ENCODE data around the gene RGS11.

Gene RGS11

DNA sequence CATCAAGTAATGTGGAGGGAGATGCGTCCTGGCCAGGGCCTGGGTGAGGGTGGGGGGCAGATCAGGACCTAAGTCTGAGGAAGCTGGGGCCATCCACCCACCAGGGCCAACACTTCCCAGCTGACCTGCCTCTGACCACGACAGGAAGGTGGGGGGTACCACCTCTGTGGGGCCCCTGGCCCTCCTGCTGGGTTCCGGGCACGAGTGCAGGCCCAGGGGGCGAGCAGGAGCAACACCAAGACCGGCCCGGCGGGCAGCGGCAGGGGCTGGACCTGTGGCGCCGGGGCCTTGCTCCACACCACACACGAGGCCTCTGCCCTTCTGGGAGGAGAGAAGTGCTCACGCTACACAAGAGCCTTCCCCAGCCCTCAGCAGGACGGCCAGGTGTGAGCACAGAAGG is 20.5 kb upstream of the RGS11 start:
- no peak for DNase-seq

DNA sequence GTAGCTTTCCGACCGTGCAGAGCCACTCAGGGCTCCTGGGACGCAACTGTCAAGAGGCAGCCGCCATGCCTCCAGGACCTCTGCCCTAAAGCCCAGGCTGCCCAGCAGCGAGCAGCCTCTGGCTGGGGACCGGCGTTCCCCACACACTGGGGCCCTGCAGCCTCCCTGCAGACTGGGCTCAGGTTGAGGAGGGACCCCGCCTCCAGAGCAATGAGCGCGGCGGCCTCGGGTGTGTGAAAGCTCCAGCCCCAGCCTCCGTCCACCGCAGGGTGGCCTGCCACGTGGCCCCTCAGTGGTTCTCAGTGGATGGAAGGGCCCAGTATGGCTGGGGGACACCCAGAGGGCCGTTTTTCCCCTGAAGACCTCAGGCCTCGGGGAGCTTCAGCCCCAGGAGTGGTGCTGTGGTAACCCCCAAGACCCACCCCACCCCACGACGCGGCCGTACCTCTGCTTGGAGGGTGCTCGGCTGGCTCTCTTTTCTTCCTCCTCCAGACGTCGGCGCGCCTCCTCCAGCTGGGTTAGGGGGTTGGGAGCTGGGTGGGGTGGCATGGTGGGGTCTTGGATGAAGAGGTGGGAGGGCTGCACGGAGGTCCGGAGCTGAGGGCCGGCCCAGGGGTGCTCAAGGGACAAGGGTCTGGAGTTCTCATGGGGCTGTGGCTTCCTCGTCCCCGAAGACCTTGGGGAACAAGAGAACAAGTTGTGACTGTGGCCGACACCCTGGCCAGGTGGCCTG is 17.5 kb upstream of the RGS11 start:
- DNase-seq: no peak

DNA sequence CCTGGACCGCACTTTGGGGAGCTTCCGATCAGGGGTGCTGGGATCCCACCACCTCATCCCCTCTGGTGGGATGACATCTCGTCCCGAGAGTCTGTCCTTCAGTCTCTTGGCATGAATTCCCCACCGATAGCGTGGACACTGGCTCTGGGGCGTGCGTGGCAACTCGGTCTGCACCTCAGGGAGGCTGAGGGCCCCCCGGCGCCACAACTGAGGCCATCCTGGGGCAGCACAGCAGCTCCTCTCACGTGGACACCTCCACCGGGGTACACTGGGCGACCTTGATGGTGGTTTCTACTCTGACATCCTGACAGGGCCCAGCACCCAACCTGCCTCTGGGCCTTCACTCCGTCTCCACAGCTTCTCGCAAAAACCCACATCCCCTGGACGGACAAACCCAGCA is 15.8 kb upstream of the RGS11 start:
- no peak for DNase-seq

DNA sequence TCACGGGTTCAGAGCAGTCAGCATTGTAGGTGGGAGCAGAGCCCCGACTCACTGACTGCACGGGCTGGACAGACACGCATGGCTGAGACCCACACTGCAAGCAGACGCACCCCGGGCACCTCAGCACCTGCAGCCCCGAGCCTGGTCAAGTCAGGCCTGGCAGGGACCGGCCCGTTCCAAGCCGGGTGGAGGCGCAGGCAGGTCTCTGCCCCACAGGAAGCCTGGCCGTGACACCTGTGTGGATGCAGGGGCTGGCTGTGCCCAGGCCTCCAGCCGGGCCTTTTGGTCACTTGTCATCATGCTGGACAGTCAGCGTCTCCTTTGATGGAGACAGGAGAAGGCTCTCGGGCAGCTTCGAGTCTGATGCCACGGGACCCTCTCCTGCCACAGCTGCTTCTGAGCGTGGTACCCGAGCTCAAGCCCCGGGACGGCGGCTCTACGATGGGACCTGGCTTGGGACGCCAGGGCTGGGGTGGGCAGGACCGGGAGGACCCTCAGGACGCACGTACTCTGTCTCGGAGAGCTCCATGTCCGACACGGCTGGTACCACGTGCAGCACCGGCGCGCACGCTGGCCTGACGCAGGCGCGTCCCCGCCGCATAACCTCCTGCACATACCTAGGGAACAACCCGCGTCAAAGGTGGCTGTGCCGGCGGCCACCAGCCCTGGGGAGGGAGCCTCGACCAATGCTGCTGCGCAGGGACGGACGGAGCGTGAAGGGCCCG is 15.1 kb upstream of the RGS11 start:
- no peak for DNase-seq

DNA sequence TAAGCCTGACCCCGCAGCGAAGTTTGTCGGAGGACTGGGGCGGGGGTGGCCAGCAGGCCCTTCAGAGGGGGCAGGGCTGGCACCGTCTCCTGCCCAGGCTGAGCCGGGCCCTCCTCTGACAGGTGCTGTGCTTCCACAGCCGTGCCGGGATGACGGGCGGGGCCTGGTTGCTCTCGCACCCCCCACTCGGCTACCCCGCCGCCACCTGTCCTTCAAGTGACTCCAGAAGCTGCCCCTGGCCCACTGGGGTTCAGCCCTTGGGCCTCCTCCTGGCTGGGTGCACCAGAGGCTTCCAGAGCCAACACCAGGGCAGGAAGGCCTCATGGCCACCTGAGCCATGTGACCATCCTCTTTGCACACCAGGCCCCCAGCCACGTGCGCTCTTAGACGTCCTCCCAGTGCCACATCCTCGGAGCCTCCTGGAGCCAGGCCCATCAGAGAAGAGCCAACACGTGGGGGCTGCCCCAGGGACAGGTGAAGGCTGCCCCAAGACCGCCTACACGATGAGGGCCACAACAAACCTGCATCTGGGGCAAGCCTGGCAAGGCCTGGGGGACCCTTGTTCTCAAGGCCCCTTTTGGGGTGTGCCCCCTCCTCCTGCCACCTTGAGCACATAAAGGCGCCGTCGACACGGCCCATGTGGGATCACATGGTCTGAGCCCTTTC is 14.4 kb upstream of the RGS11 start:
- DNase-seq: no peak

DNA sequence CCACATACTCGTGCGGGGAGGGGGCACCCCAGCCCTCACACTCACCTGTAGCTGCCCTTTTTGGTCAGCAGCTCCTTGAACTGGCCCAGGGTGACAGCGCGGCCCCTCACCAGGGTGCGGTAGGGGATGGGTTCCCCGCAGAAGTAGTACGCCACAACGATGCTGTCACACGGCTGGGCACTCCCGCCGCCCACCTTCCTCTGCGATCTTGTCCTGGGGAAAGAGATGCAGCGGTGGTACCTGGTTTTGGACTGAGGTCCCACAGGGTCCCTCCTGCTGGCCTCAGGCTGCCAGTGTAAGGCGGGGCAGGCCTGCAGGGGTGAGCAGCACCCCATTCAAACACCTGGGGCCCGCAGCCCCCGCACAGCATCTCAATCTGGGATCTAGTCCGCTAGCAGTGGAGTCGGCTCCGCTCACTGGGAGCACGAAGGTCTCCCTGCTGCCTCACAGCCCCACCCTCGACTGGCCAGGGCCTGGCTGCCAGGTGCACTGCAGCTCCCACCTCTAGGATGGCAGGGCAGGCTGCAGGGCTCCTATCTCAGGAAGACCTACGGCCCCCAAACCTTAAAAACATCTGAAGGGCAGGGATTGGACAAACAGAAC is 13.8 kb upstream of the RGS11 start:
- DNase-seq: no peak

DNA sequence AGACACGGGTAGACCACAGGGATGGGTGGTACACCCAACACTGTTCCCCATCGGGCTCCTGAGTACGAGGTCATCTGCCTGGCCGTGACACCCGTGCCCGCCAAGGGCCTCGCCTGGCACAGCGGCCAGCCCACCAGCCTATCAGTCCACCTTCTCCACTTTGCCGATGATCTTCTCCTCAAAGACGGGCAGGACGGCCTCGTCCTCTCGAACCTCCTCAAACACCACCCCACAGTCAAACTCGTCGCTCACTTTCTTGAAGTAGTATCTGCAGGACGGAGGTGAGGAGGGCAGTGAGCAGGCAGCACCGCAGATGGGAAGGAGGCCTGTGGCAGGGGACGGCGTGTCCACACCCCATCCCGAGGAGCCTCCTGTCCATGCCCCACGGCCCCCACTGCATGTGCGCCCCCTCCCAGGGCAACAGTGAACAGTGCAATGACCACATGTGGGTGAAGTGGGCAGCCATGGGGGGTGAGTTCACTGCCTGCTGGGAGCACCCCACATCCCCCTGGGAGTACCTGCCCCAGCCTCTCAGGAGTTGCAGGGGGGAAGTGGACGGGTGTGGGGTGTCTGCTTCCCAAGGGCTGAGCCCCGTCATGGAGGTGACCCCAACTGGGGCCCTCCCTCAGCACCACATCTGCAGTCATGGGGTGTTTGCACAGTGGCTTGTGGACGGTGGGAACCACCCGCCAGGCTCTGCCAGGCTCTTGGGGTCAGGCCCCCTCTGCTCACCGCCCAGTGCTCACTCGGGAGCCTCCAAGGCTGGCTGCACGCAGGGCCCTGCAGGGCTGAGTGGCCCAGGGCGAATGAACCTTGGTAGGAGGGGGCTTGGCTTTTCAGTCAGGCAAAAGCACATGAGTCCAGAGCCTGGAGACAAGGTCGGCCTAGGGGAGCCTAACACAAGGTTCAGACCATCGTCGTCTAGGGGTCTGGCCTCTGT is 12.5 kb upstream of the RGS11 start:
- DNase-seq: no peak

DNA sequence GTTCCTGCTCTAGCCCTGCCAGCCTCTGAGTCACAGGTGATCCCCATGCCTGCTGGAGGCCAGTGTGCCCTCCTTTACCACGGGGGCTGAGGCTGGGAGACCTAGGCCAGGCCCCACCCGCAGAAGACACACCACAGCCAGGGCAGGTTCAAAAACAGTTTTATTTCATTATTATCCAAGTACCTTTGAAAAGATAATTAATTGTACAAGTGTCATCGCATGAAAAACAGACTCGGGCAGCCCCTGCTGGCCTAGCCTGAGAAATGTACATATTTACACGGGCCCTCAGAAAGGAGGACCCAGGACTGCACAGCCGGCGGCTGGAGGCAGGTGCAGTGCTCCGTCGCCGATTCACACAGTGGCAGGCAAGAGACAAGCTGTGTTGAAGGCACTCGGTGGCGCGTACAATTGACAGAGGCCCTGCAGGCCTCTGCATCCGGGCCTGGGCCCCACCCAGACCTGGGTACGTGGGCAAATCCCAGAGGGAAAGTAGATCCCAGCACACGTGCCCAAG is 11.6 kb upstream of the RGS11 start:
- DNase-seq: peak; percentile 70

DNA sequence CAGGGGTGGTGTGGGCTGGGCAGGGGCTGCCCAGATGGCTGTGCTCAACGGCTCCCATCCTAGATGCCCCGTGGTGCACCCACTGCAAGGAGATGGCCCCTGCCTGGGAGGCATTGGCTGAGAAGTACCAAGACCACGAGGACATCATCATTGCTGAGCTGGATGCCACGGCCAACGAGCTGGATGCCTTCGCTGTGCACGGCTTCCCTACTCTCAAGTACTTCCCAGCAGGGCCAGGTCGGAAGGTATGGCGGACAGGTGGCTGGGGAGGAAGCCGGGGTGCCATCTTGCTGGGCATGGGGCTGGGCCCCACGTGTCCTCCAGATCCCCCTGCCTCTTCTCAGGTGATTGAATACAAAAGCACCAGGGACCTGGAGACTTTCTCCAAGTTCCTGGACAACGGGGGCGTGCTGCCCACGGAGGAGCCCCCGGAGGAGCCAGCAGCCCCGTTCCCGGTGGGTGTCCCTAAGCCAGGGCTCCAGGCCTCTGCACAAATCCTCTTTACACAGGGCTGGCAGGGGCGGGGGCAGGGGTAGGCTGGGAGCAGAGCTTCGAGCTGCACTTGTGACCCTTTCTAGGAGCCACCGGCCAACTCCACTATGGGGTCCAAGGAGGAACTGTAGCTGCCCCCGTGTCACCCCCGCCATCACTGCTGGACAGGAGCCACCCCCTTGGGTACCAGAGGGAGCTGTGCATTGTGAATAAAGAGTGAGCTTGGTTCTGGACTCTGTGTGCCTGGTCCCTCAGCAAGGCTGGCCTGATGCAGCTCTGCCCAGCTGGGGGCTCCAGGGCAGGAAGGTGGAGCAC is 10.9 kb upstream of the RGS11 start:
- DNase-seq: no peak

DNA sequence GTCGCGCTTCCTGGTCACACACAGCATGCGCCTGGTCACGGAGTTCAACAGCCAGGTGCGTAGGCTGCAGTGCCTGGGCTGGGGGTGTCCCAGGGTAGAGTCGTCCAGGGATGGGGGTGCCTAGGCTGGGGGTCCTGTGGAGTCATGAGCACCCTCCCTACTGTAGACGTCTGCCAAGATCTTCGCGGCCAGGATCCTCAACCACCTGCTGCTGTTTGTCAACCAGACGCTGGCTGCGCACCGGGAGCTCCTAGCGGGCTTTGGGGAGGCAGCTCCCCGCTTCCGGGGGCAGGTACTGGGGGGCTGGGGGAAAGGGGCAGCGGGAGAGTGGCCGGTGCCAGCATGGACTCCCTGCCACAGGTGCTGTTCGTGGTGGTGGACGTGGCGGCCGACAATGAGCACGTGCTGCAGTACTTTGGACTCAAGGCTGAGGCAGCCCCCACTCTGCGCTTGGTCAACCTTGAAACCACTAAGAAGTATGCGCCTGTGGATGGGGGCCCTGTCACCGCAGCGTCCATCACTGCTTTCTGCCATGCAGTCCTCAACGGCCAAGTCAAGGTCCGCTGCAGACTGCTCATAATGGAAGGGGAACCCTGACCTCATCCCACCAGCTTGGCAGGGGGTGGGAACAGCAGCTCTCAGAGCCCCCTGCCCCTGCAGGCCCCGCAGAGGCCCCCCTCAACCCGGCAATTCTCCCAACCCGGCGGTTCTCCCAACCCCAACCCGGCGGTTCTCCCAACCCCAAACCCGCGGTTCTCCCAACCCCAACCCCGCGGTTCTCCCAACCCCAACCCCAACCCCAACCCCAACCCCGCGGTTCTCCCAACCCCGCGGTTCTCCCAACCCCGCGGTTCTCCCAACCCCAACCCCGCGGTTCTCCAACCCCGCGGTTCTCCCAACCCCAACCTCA is 9.7 kb upstream of the RGS11 start:
- DNase-seq: no peak

DNA sequence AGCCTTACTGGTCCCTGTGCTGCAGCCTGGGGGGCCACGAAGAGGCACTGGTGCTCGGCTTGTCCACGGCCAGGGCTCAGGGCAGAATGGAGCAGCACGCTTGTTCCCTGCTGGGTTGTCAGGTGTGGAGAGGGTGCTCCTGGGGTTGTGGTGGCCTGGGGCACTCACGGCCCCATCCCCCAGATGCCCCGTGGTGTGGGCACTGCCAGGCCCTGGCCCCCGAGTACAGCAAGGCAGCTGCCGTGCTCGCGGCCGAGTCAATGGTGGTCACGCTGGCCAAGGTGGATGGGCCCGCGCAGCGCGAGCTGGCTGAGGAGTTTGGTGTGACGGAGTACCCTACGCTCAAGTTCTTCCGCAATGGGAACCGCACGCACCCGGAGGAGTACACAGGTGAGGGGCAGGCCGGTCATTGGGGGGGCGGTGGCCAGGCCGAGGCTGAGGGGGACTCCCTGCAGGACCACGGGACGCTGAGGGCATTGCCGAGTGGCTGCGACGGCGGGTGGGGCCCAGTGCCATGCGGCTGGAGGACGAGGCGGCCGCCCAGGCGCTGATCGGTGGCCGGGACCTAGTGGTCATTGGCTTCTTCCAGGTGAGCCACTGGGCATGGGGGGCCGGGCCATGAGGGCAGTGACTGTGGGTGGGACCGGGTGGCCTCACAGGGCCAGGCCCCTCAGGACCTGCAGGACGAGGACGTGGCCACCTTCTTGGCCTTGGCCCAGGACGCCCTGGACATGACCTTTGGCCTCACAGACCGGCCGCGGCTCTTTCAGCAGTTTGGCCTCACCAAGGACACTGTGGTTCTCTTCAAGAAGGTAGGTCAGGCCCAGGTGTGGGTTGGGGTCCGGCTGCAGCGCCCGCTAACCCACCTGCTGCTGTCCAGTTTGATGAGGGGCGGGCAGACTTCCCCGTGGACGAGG is 8.7 kb upstream of the RGS11 start:
- DNase-seq: no peak

DNA sequence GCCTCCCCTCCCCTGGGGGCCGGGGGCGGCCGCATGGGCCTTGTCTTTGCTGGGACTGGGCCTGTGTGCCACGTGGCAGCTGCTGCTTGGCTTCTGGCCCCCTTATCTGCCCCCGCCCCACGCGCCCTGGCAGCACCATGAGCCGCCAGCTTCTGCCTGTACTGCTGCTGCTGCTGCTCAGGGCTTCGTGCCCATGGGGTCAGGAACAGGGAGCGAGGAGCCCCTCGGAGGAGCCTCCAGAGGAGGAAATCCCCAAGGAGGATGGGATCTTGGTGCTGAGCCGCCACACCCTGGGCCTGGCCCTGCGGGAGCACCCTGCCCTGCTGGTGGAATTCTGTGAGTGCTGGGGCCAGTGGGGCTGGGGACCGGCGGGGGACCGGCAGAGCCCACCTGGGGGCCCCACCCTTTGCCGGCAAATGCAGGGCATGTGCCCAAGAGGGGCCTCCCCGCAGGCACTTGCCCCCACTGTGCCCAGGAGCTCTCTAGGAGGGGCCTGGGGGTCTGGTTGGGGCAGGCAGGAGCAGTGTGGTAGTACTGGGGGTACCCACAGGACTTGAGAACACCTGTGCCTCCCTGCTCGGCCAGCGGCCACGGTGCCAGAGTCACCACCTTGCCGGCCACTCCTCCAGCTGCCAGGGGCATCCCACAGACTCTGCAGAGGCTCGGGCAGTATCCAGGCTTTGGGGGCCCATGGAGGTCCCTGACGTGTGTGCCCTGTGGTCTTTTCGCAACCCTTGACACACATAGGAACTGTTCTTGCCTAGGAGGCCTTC is 7.5 kb upstream of the RGS11 start, which contains the start of gene PDIA2:
TSS of gene PDIA2 (plus strand) at position 132 of the 773 bp plus-strand sequence. CDS start at position 138, 6 bp downstream.
- DNase-seq: no peak

DNA sequence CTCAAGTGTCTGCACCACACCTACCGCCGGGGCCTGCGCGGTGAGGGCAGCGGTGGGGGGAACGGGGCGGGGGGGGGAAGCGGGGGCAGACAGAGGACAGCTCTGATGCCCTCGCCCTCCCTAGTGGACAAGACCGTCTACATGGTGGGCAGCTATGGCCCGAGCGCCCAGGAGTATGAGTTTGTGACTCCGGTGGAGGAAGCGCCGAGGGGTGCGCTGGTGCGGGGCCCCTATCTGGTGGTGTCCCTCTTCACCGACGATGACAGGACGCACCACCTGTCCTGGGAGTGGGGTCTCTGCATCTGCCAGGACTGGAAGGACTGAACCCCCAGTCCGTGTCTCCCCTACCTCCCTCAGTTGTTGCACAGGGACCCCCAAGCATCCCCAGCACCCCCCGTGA is 6.7 kb upstream of the RGS11 start:
- DNase-seq: no peak

DNA sequence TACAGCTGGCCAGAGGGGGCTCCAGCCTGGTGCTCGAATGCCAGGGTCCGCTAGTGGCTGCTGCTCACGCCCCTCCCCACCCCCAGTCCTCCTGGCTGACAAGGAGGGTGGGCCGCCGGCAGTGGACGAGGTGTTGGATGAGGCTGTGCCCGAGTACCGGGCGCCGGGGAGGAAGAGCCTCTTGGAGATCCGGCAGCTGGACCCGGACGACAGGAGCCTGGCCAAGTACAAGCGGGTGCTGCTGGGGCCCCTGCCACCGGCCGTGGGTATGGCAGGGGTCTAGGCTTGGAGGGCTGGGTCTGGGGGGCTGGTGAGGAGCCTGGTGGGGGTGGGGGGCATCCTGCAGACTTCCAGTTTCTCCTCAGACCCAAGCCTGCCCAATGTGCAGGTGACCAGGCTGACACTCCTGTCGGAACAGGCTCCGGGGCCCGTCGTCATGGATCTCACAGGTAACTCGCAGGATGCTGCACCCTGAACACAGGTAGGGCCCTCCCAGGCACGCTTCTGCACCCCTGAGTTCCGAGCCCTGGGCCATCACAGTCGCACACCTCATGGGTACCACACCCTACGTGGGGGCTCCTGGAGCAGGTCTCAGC is 6.0 kb upstream of the RGS11 start:
- DNase-seq: no peak

DNA sequence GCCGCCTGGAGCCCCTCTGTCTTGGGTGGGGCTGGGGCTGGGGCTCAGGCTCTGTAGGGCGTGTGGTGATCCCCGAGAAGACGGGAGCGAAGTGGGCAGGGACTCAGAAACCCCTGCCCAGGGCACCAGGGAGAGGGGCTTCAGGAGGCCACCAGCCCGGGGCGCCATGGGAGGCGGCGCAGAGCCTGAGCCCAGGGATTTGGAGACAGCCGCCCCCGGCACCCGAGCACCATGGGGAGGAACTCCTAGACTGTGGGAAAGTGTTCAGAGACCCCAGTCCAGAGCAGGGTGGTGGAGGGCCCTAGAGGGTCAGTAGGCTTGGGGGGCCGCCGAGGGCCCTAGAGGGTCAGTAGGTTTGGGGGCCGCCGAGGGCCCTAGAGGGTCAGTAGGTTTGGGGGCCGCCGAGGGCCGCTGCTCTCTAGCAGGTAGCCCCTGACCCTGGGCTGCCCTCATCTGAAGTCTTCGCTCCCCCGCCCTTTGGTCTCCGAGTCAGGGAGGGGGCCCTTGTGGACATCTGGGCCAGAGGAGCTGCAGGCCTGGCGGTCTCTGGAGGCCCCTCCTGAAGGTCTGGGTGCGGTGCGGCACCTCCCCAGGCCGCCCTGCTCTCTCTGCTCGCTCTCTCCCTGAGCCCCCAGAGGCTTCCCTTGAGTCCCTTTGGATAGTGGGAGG is 5.4 kb upstream of the RGS11 start:
- no peak for DNase-seq

DNA sequence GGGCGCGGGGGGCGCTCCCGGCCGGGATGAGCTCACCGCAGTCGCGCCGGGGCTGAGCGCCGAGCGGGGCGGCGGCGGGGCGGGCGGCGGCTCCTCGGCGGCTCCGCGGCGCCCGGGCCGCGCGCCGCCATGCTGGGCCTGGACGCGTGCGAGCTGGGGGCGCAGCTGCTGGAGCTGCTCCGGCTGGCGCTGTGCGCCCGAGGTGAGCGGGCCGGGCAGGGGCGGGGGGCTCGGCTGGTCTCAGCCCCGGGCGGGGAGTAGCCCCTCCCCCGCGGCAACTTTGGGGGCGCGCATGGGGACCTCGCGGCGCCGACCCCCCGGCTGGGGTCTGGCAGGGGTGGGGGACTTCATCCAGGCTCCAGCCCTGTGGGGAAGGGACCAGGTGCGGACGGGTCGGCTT is 4.8 kb upstream of the RGS11 start, which contains the start of gene ARHGDIG:
TSS of gene ARHGDIG (plus strand) at position 40 of the 400 bp plus-strand sequence. CDS start at position 130, 90 bp downstream.
- no peak for DNase-seq

DNA sequence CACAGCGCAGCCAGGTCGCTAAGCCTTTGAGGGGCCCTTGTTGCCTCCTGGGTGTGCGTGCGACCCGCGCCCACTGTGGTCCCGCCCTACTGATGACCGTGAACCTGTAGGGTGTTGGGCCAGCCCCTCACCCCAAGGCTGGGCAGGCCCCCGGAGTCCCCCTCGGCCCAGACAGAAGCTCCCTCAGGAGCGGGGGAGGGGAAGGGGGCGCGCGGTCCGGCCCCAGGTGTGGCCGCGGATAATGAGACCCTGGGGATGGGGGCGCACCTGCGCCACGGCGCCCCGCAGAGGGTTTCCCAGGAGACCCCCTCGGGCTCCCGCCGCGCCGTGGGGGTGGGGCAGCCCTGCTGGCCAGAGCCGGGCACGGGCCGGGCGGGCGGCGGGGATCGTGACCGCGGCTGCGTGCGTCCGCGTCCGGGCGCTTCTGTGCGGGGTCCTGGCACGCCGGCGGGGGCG is 4.3 kb upstream of the RGS11 start:
- no peak for DNase-seq

All from NCI-H1092 treated with DMSO at 0.1 percent for 48 hours (cell line).